GM12873 (cell line): ENCODE results near the gene GRID1.

Source experiments
- CTCF ChIP-seq: IDR thresholded peaks from 2 replicates; pipeline ENCODE4 v1.5.1; 2012; ENCODE audit warnings: low read depth, mild to moderate bottlenecking, moderate library complexity, low read length, control low read depth; ENCODE audit not compliant: insufficient read depth; ENCODE audit errors: missing control alignments

The GRID1 gene

GRCh38 chr10:86217371-86218080, 149.1 kb downstream of the GRID1 start:
- no peak for TF ChIP-seq CTCF

GRCh38 chr10:86216886-86217285, 149.7 kb downstream of the GRID1 start:
- no peak for TF ChIP-seq CTCF

GRCh38 chr10:86215712-86216111, 150.9 kb downstream of the GRID1 start:
- no peak for TF ChIP-seq CTCF

- no peak for TF ChIP-seq CTCF
Observed at GRCh38 chr10:86215046-86215445, 151.5 kb downstream of the GRID1 start.

GRCh38 chr10:86213148-86213547, 153.4 kb downstream of the GRID1 start:
- TF ChIP-seq CTCF = no peak

- TF ChIP-seq CTCF = no peak
Observed at GRCh38 chr10:86212391-86212700, 154.2 kb downstream of the GRID1 start.

- no peak for TF ChIP-seq CTCF
Observed at GRCh38 chr10:86211691-86212390, 154.8 kb downstream of the GRID1 start.
